Neural cell (in vitro differentiated cells): ENCODE measurements around the gene SERTAD3. TPM values are rescaled to one million over a fixed set of nuclear protein-coding genes. Genes with fewer than 3 reads are reported as not detected.
"Not testable (repeated sequence)": the region's sequence is repeated elsewhere in the genome, so short reads cannot be mapped to it uniquely, and the experiment has no call there.

ENCODE experiments used
- H2AFZ ChIP-seq: fragments of 200-600, 300-800 bp; sonication (generic), shearing (Covaris generic); 2 replicates; pipeline ENCODE4 v1.6.0; 2014; ENCODE audit warnings: low read depth, mild to moderate bottlenecking, antibody characterized with exemption, low read length, moderate library complexity
- H3F3A ChIP-seq: fragments of 200-600 bp; shearing (Covaris generic); 2 replicates; pipeline ENCODE4 v1.6.1; 2016; ENCODE audit warnings: mild to moderate bottlenecking, moderate library complexity, mixed read lengths, antibody characterized with exemption, low read length; ENCODE audit not compliant: insufficient read depth, poor library complexity, severe bottlenecking
- H3K27ac ChIP-seq: fragments of 200-600, 300-800 bp; sonication (generic), shearing (Covaris generic); 2 replicates; pipeline ENCODE4 v1.5.1; 2014; ENCODE audit warnings: mild to moderate bottlenecking, low read length, moderate library complexity
- H3K27me3 ChIP-seq: fragments of 300-800, 200-600 bp; sonication (generic), shearing (Covaris generic); 2 replicates; pipeline ENCODE4 v1.6.0; 2014; ENCODE audit warnings: mild to moderate bottlenecking, low read depth, low read length, moderate library complexity; ENCODE audit not compliant: insufficient read depth
- H3K36me3 ChIP-seq: fragments of 300-800, 200-600 bp; sonication (generic), shearing (Covaris generic); 2 replicates; pipeline ENCODE4 v1.5.1; 2014; ENCODE audit warnings: mild to moderate bottlenecking, antibody characterized with exemption, low read length, moderate library complexity; ENCODE audit not compliant: insufficient read depth
- H3K4me2 ChIP-seq: fragments of 300-800, 200-600 bp; sonication (generic), shearing (Covaris generic); 2 replicates; pipeline ENCODE4 v1.6.0; 2014; ENCODE audit warnings: mild to moderate bottlenecking, low read length
- H3K4me3 ChIP-seq: fragments of 300-800, 200-600 bp; sonication (generic), shearing (Covaris generic); 2 replicates; pipeline ENCODE4 v1.5.1; 2014; ENCODE audit warnings: mild to moderate bottlenecking, low read length, moderate library complexity
- H3K79me2 ChIP-seq: fragments of 200-600 bp; shearing (Covaris generic); replicated peaks from 2 replicates; pipeline ENCODE4 v1.6.0; 2014; ENCODE audit warnings: mild to moderate bottlenecking, low read length, moderate library complexity; ENCODE audit not compliant: insufficient read depth
- H3K9ac ChIP-seq: fragments of 300-800, 200-600 bp; sonication (generic), shearing (Covaris generic); 2 replicates; pipeline ENCODE4 v1.6.1; 2016; ENCODE audit warnings: mild to moderate bottlenecking, low read length, mixed read lengths
- H3K9me2 ChIP-seq: fragments of 200-600 bp; shearing (Covaris generic); 2 replicates; pipeline ENCODE4 v1.6.1; 2016; ENCODE audit warnings: mild to moderate bottlenecking, low read length, mixed read lengths; ENCODE audit not compliant: insufficient read depth
- H3K9me3 ChIP-seq: fragments of 200-600, 300-800 bp; sonication (generic), shearing (Covaris generic); 2 replicates; pipeline ENCODE4 v1.6.1; 2016; ENCODE audit warnings: mild to moderate bottlenecking, mixed run types, low read length, moderate library complexity, mixed read lengths
- H4K20me1 ChIP-seq: fragments of 200-600 bp; shearing (Covaris generic); 2 replicates; pipeline ENCODE4 v1.6.1; 2016; ENCODE audit warnings: mild to moderate bottlenecking, mixed run types; ENCODE audit not compliant: insufficient read depth
- CTCF ChIP-seq: fragments of 450-650 bp; IDR thresholded peaks from 2 replicates; pipeline ENCODE4 v1.5.1; 2014; ENCODE audit warnings: antibody characterized with exemption, mild to moderate bottlenecking, moderate library complexity; ENCODE audit not compliant: poor library complexity, severe bottlenecking
- EP300 ChIP-seq: fragments of 450-650 bp; conservative IDR thresholded peaks from 2 replicates; pipeline ENCODE4 v1.6.1; 2014; ENCODE audit warnings: antibody characterized with exemption, mild to moderate bottlenecking, moderate library complexity; ENCODE audit not compliant: poor library complexity, severe bottlenecking
- EZH2 ChIP-seq: fragments of 200-600, 300-800 bp; shearing (Covaris generic), sonication (generic); IDR thresholded peaks from 2 replicates; pipeline ENCODE4 v1.6.1; 2014; ENCODE audit warnings: antibody characterized with exemption, low read length, borderline replicate concordance, mild to moderate bottlenecking; ENCODE audit not compliant: insufficient read depth, poor library complexity, severe bottlenecking
- MXI1 ChIP-seq: fragments of 450-650 bp; conservative IDR thresholded peaks from 2 replicates; pipeline ENCODE4 v1.6.1; 2014; ENCODE audit warnings: antibody characterized with exemption, mild to moderate bottlenecking; ENCODE audit not compliant: poor library complexity, severe bottlenecking
- POLR2AphosphoS5 ChIP-seq: IDR thresholded peaks from 2 replicates; pipeline ENCODE4 v1.6.1; 2012
- RAD21 ChIP-seq: fragments of 450-650 bp; conservative IDR thresholded peaks from 2 replicates; pipeline ENCODE4 v1.6.1; 2014; ENCODE audit warnings: antibody characterized with exemption, mild to moderate bottlenecking, moderate library complexity
- REST ChIP-seq: IDR thresholded peaks from 2 replicates; pipeline ENCODE4 v1.6.1; 2012; ENCODE audit warnings: borderline replicate concordance
- SMC3 ChIP-seq: fragments of 450-650 bp; conservative IDR thresholded peaks from 2 replicates; pipeline ENCODE4 v1.6.1; 2014; ENCODE audit warnings: antibody characterized with exemption, mild to moderate bottlenecking, moderate library complexity; ENCODE audit not compliant: poor library complexity
- TAF1 ChIP-seq: IDR thresholded peaks from 2 replicates; pipeline ENCODE4 v1.6.1; 2012; ENCODE audit warnings: low read depth
- polyA plus RNA-seq: library from polyadenylated mRNA; depleted of rRNA; stranded (reverse); fragments of >200 nt; gene quantifications from 2 replicates; pipeline ENCODE4 v1.2.3, GENCODE V29; 2014

Gene SERTAD3
- polyA plus RNA-seq, 1 donor from 2014 or later: 7.6 TPM

GRCh38 chr19:40465025-40465556 is 21.0 kb upstream of the SERTAD3 start:
- Histone ChIP-seq H3K9me3 (no peaks in the 10 kb centered on the region), H3K27me3 (peaks cover 23% of the 10 kb centered on the region), H3K79me2 (no peaks in the 10 kb centered on the region), H2AFZ (no peak overlapping the region), H3K4me3 (peak overlapping the region; percentile 68), H3F3A (no peaks in the 10 kb centered on the region), H3K9ac (peak overlapping the region; percentile 39), H3K4me2 (peak overlapping the region; percentile 9), H3K27ac (no peak overlapping the region), H4K20me1 (no peaks in the 10 kb centered on the region), H3K9me2 (no peaks in the 10 kb centered on the region), H3K36me3 (no peaks in the 10 kb centered on the region)
- TF ChIP-seq POLR2AphosphoS5 (no peak), EZH2 (no peak), SMC3 (no peak), MXI1 (no peak), EP300 (no peak), REST (no peak), TAF1 (no peak), RAD21 (no peak), CTCF (no peak)

- Histone ChIP-seq H3K9me2 (no peaks in the 10 kb centered on the region), H3K79me2 (no peaks in the 10 kb centered on the region), H3K27ac (no peak overlapping the region), H3K9ac (no peak overlapping the region), H3K9me3 (no peaks in the 10 kb centered on the region), H3K27me3 (peaks cover 23% of the 10 kb centered on the region), H3K36me3 (no peaks in the 10 kb centered on the region), H3K4me3 (no peak overlapping the region), H3F3A (no peaks in the 10 kb centered on the region), H2AFZ (no peak overlapping the region), H3K4me2 (no peak overlapping the region), H4K20me1 (no peaks in the 10 kb centered on the region)
- peak; percentile 62 for TF ChIP-seq CTCF
- TF ChIP-seq REST: no peak
- TF ChIP-seq RAD21: peak; percentile 53
Measured at GRCh38 chr19:40464059-40465024, 20.2 kb upstream of the SERTAD3 start.

- H4K20me1 ChIP-seq, H3K4me2 ChIP-seq, H2AFZ ChIP-seq, H3K9ac ChIP-seq, H3K4me3 ChIP-seq, H3K9me2 ChIP-seq, H3K9me3 ChIP-seq, H3K27ac ChIP-seq, H3K36me3 ChIP-seq, H3K79me2 ChIP-seq, H3F3A ChIP-seq: not testable (repeated sequence)
- H3K27me3 ChIP-seq: peaks cover 19% of the 10 kb centered on the region
Measured at GRCh38 chr19:40463587-40464037, 19.5 kb upstream of the SERTAD3 start.
